ENCODE data around the gene FGF6. TPM values are rescaled to one million over a fixed set of nuclear protein-coding genes. Genes with fewer than 3 reads are reported as not detected.

Gene FGF6
- total and polyA plus RNA-seq, 2 experiments from 2014 or later = not detected

- no peak overlapping the region for H3K27ac ChIP-seq (ENCODE audit: low read depth)
- TF ChIP-seq JUNB (IDR thresholded peaks at IDR 0.05; ENCODE audit: unreplicated experiment) (no peak), POLR2AphosphoS5 (IDR thresholded peaks at IDR 0.05; ENCODE audit: low read depth) (no peak), ZNF331 (CRISPR knock-in tag; IDR thresholded peaks at IDR 0.05; ENCODE audit: low read depth) (no peak), CTCF (conservative IDR thresholded peaks at IDR 0.05; ENCODE audit: low read depth in 2 of 2) (no peak), STAT1 (IDR thresholded peaks at IDR 0.05; ENCODE audit: unreplicated experiment) (no peak), EZH2 (IDR thresholded peaks at IDR 0.05; ENCODE audit: low read depth, unreplicated experiment) (no peak), NANOG (IDR thresholded peaks at IDR 0.05; ENCODE audit: borderline replicate concordance) (no peak), EZH2phosphoT487 (IDR thresholded peaks at IDR 0.05; ENCODE audit: unreplicated experiment) (no peak), CREB1 (CRISPR knock-in tag; IDR thresholded peaks at IDR 0.05; ENCODE audit: low read depth) (no peak), ZNF462 (CRISPR knock-in tag; IDR thresholded peaks at IDR 0.05) (no peak), ETS1 (IDR thresholded peaks at IDR 0.05) (no peak), REST (IDR thresholded peaks at IDR 0.05; ENCODE audit: unreplicated experiment) (no peak), ZNF114 (CRISPR knock-in tag; IDR thresholded peaks at IDR 0.05) (no peak)
- H3K4me3 Mint-ChIP-seq = no peak overlapping the region
- ATAC-seq = peak; percentile 70
- H4K20me1 ChIP-seq (replicated peaks; ENCODE audit: insufficient read depth) = no peaks in the 10 kb centered on the region
- H3K9me2 ChIP-seq (ENCODE audit: insufficient read depth) = no peaks in the 10 kb centered on the region
- H3K27me3 ChIP-seq (ENCODE audit: insufficient read depth) = no peaks in the 10 kb centered on the region
- H3K27me3 Mint-ChIP-seq (ENCODE audit: insufficient read depth, low read depth, poor library complexity) = no peaks in the 10 kb centered on the region
- H3K36me3 Mint-ChIP-seq (ENCODE audit: low read depth) = no peaks in the 10 kb centered on the region
- no peaks in the 10 kb centered on the region for H3K36me3 ChIP-seq (ENCODE audit: insufficient read depth)
- no peak overlapping the region for H3K4me2 ChIP-seq
- DNase-seq (ENCODE audit: low spot score) = peak; percentile 23
- H3K9me3 Mint-ChIP-seq = no peaks in the 10 kb centered on the region
- no peak overlapping the region for H3K27ac Mint-ChIP-seq
- H3F3A ChIP-seq (replicated peaks; ENCODE audit: low read depth) = no peaks in the 10 kb centered on the region
- H2AFZ ChIP-seq = peak overlapping the region; percentile 83
- H3K4me1 Mint-ChIP-seq = peaks cover 9% of the 10 kb centered on the region; the same call in 2 of the 3 replicates
- H3K4me3 ChIP-seq = no peak overlapping the region
- H3K79me2 ChIP-seq (replicated peaks; ENCODE audit: insufficient read depth) = no peaks in the 10 kb centered on the region
- H3K4me1 ChIP-seq (ENCODE audit: insufficient read depth) = no peaks in the 10 kb centered on the region
Observed at GRCh38 chr12:4417455-4417854, 28.2 kb downstream of the FGF6 start.

Data from GM23338 (cell line).